Activated CD4-positive, alpha-beta T cell treated with anti-CD3 and anti-CD28 coated beads, Interleukin-2, Interleukin-4, amounts not matched to agents 100 ng/mL and 50 ng/mL, durations not matched to agents 16 hours and 8 hours (primary cell): ENCODE results near the gene KLF9.
A peak's percentile ranks its signal among the peaks of the same experiment; 100 is the strongest.
"Not testable (repeated sequence)": the region's sequence is repeated elsewhere in the genome, so short reads cannot be mapped to it uniquely, and the experiment has no call there.

Source experiments
- DNase-seq: peaks from one replicate; pipeline ENCODE4 v3.0.0-alpha.2; 2020; ENCODE audit warnings: low spot score

The KLF9 gene

DNA sequence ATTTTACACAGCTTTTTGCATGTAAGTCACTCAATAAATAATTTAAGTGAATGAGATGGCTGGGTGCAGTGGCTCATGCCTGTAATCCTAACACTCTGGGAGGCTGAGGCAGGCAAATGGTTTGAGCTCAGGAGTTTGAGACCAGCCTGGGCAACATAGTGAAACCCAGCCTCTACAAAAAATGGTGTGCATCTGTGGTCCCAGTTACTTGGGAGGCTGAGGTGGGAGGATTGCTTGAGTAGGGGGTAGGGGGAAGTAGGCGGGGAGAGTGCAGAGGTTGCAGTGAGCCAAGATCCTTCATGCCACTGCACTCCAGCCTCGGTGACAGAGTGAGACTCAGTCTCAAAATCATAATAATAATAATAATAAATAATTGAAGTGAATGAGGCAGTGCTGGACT is 10.2 kb downstream of the KLF9 start:
- no peak for DNase-seq

DNA sequence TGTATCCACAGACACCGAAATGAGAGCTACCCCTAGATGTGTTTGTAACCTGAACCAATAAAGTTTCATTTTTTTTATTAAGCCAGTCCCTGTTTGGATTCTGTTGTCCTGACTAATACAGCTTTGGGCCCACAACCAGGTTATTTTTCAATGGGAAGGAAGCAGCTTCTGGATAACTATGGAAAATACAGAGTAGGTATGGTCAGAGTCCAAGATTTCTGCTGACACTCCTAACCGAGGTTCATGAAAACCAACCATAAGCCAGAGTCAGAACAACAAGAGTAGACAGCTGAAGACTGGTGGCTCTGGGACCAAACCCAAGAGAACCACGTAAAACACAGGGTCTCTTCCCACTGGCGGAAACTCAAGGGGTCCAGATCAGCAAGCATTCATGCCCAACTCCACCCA is 10.8 kb downstream of the KLF9 start:
- DNase-seq, result no peak

DNA sequence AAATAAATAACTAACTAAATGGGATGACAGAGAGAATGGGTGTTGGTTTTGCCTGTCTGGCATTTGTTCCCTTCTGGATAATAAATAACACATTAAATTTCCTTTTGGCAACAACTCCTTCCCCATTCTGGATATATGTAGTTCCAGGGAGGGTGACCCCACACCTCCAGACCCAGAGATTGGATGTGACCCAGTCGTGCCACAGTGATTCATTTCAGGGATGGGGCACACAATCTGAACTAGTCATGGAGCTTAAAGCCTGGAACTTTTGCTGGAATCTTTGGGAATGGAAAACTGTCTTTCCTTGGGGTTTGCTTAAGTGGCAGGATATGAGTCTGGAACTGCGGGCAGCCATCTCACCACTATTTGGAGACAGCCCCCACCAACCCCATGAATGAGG is 11.3 kb downstream of the KLF9 start:
- DNase-seq, result no peak

DNA sequence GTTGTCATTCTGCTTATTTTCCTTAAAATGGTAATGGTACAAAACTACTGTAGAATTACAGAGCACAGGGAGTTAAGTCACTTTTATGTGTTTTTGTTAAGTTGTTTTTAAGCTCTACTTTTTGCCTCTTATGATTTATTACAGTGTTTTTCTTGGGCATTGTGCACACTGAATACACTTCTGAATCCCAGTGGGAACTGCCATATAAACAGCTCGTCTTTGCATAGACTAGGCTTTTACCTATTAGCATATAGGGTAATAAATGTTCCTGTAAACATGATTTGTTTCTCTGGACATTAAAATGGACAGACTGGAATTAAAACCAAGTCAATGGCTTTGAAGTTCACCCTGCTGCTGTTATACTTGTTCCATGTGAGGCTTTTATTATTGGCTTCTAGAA is 12.2 kb downstream of the KLF9 start:
- no peak for DNase-seq

DNA sequence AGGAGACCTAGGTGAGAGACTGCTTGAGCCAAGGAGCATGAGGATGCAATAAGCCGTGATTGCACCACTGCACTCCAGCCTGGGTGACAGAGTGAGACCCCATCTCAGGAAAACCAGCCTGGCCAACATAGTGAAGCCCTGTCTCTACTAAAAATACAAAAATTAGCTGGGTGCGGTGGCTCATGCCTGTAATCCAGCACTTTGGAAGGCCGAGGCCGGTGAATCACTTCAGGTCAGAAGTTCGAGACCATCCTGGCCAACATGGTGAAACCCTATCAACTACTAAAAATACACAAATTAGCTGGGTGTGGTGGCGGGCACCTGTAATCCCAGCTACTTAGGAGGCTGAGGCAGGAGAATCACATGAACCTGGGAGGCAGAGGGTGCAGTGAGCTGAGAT is 13.2 kb downstream of the KLF9 start:
- DNase-seq, result not testable (repeated sequence)

DNA sequence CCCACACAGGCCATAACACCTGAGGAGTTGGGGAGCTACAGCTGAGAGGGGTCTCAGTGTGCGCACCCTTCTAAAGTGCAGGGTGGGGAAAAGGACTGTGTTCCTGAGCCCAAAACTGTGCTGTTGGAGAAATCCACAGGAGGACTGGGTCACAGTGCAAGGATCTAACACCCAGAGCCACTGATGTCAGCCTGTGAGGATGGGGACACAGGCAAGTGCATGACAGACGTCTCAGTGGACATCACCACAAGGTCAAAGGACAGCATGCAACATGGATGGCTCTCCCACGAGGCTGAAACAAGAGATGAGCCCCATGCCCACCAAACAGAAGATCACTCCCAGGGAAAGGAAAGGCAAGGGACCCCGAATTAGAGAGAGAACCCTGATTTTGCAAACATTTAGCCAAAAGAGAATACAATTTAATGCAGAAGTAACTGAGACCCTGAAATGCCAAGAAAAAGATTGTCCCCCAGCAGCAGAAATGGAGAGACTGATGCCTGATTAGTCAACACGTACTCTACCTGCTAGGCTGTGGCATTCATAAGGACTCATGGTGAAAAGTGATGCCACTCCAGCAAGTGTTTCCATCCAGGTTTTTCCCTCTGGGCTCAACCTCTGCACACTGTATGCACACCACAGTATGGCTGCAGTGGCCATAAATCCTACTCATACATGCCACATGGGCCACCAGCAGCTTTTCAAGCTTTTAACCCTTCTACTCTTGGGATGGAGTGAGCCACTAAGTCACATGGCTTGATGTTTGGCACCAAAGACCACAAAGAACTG is 14.2 kb downstream of the KLF9 start:
- no peak for DNase-seq

DNA sequence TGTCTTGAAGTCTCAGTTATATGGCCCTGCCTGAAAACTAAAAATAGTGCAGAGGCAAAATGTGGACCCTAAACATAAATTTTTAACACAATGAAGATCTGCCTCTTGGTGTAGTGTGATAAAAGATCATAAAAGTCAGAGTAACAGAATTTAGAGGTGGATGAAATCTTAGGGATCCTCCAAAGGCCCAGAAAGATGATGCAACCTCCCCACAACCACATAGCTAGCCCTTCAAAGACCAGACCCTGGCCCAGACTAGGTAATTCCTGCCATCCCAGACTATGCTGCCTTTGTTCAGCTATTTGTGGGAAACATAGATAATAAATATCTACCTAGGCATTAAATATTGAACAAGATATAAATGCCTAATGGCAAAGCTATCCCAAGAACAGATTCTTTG is 15.3 kb downstream of the KLF9 start:
- no peak for DNase-seq

DNA sequence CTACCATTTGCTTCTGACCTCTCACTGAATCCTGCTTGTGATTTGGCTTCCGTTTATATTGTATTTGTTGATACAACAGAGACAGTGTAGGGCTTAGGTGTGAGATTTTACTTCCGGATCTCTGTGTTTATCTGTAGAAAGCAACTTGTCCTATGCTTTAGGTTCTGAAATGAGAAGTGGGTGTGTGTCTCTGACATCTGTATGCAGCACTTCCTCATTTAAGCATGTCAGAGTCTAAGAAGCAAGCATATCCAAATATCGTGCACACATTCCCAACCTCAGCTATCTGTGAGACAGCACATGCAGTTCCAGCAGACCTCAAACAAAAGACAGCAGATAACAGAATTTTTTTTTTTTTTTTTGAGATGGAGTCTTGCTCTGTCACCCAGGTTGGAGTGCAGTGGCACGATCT is 16.3 kb downstream of the KLF9 start:
- peak; percentile 46 for DNase-seq

DNA sequence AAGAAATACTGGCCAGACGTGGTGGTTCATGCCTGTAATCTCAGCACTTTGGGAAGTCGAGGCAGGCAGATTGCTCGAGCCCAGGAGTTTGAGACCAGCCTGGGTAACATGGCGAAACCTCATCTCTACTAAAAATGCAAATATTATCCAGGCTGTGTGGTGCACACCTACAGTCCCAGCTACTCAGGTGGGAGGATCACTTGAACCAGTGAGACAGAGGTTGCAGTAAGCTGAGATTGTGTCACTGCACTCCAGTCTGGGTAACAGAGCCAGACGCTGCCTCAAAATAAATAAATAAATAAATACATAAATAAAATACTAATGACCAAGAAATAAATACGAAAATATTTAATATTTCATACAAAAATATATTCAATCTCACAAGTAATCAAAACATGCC is 18.8 kb downstream of the KLF9 start:
- no peak for DNase-seq

DNA sequence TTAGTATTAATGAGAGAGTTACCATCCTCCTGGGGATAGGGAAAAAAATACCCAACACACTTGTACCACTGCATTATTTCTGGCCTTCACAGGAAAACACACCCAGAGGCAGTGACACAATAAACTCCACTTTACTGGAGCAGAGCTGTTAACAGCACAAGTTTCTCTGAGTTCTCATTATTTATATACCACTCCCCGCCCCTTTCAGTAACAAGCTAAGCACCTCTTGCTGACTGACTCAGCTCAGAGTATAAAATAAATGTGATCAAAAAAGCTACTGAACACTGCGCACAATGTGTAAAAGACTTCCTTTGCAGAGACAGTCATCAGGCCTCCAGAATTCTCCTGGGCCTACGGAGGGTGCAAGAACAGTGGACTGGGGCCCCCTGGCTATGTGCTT is 21.6 kb downstream of the KLF9 start:
- DNase-seq, result no peak

DNA sequence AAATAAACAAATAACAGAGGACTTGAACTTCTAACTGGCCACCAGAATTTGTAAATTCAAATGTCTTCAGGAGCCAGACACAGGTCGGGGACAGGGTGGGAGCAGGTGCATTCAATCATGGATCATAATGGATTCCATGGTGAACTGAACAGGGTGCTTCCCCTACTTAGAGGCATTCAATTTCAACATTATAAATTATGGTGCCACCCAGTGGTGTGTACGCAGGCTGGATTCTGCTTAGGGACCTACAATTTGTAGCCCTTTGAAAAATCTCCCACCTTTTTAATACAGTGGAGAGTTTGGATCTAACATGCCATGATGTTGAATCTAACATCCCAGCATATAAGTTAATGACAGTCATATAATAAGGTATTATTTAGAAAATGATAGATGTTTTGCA is 22.3 kb downstream of the KLF9 start:
- no peak for DNase-seq

DNA sequence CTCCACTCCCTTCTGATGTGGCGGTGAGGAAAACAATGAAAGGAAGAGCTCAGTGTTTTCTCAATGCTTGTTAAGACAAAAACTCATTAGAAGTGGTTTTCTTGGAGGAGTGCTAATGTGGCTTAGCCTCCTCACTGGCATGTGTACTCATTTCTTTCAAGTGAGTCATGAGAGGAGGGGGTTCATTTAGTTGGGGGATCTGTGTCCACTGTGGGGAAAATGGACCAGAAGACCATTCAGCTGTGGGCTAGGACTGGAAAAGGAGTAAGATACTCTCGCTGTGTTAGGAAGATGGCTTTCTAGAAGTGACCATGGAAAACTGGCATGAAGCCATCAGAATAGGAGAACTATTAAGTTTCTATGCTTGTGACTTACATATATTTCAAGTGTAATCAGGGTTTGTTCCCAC is 23.5 kb downstream of the KLF9 start:
- no peak for DNase-seq

DNA sequence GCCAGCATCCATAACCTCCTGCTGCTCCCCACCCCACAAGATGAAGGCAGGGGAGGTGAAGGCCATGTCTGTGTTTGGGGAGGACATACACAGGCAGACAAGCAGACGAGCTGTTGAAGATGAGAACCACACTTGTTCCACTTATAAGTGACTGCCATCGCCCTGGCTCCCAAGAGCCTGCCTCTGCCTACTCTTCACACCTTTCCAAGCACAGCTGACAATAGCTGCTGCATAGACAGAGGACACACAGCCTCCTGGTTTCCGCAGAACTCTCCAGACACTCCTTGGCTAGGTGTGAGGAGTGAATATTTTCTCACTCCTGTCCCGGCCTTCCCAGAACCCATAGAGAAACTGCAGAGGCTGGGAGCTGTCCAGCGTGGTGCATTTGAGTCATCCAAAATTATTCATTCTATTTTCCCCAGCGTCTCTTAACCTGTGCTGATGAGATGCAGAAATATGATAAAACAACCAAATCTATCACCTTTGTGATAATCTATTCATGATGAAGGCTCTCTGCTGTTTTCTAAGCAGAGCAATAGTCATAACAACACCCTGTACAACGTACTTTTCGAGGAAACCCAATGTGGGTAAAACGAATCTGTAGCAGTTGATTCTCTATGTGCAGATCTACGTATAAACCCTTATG is 24.7 kb downstream of the KLF9 start:
- DNase-seq, result no peak

DNA sequence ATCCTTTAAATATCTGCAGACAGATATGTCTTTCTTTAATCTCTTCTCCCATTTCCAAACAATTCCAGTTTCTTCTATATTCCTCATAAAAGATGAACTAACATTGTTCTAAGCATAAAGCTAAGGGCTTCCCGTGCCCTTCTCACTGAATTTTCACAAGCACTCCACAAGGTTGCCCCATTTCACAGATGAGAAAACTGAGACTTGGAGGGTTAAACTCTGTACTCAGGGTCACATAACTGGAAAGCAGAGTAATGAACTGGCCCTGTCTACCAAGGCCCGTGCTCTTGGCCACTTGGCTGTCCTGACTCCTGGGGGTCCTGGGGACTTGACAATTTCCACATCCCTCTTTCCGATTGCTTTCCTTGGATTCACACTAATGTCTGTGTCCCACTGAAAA is 25.3 kb downstream of the KLF9 start:
- DNase-seq, result no peak

DNA sequence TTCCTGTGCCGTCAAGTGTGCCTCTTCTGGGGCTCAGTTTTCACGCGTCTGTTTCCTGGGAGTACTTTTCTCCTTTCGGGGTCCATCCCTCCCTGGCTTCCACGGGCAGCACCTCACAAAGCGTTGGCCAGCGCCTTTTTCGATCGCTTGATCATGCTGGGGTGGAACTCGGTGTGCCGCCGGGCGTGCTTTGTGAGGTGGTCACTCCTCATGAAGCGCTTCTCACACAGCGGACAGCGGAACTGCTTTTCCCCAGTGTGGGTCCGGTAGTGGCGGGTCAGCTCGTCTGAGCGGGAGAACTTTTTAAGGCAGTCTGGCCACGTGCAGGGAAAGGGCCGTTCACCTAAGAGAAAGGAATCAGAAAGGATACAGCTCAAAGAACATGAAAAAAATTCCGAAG is 26.8 kb downstream of the KLF9 start:
- no peak for DNase-seq

DNA sequence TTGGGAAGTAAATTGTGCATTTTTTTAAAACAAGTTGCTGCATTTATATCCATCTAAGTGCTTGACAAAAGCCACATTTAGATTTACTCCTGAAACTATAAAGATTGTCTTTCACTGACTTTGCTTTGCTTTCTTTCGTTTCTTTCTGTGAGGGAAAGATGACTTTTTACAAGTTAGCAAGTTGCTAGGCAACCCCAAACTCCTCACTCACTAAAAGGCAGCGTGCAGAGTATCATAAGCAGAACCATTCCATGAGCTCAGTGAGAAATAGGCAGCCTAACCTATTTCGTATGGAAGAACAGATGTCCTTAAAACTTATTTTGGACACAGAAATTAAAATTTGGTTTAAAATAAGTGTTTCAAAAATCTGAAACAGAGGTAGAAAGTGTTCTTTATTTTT is 29.0 kb downstream of the KLF9 start:
- DNase-seq, result no peak

DNA sequence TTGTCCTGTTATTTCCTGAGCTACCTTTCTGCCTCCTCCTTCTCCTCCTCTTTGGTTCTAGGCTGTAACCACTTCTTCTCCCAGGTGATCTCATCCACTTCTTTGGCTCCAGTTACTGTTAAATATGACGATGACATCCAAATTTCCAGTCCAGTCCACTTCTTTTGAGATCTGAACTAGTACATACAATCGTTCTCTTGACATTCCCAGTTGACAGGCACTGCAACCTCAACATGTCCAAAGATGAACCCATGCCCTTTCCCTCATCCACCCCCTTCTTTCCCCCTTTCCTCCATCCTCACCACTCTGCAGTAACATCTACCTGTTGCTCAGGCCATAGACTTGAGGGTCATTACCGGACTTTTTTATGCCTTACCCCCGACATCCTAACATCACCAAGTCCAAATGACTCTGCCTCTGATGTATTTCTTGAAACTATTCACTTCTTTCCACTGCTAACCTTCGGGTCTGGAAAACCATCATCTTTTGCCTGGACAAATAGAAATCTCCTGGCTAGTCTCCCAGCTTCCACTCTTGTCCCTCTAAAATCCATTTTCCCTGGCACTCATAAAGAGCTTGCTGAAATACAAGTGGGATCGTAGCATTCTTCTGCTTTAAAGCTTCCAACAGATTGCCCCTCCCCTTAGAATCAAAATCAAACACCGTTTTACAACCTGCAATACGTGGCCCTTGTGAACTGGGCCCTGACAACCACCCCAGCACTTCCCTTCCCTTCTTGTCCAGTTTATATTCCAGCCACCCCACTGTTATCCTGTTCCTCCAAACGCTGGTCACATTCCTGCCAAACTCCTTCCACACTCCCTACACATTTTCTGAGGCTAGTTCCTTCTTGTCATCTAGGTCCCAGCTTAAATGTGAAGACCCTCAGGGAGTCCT is 31.5 kb downstream of the KLF9 start:
- DNase-seq, result no peak

DNA sequence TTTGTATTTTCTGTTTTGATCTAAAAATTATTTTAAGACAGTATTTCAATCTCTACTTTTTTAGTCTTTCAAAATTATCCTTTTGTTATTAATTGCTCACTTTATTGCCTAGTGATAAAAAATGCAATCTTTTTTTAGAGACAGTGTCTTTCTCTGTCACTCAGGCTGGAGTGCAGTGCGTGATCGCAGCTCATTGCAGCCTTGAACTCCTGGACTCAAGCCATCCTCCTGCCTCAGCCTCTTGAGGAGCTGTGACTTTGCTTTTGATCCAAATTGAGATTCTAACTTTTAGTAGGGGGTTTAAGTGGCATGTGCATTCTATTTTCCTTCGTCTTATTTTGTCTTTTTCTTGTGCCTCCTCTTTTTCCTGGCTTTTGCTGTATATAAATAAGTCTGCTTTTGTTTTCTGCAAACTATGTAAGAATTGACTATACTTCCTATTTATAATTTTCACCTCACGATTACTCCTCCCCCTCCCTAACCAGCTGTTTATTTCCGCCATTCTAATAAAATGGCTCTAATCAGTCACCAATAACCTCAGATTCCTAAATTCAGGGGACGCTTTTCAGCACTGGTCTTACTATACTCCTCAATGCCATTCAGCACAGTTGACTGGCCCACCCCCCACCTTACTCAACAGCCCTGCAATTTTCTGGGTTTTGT is 32.3 kb downstream of the KLF9 start:
- DNase-seq, result no peak

DNA sequence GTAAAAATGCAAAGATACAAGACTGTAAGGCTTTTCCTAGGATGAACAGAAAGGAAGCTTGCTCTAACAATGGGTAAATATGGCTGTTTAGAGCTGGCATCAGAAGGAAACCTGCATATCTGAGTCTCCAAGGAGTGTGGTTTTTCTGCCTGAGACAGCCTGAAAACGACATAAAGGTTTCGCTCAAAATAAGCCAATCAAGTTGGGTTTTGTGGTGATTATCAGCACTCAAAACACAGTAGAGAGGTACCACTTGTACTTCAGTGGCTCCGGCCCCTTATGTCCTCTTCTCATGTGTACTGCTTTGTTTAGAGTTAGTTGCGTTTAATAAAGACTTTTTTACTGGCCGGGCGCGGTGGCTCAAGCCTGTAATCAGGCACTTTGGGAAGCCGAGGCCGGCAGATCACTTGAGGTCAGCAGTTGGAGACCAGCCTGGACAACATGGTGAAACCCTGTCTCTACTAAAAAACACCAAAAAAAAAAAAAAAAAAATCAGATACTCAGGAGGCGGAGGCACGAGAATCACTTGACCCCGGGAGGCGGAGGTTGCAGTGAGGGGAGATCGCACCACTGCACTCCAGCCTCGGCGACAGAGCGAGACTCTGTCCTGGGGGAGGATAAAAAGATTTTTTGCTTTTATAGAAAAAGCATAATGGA is 39.4 kb downstream of the KLF9 start:
- no peak for DNase-seq

DNA sequence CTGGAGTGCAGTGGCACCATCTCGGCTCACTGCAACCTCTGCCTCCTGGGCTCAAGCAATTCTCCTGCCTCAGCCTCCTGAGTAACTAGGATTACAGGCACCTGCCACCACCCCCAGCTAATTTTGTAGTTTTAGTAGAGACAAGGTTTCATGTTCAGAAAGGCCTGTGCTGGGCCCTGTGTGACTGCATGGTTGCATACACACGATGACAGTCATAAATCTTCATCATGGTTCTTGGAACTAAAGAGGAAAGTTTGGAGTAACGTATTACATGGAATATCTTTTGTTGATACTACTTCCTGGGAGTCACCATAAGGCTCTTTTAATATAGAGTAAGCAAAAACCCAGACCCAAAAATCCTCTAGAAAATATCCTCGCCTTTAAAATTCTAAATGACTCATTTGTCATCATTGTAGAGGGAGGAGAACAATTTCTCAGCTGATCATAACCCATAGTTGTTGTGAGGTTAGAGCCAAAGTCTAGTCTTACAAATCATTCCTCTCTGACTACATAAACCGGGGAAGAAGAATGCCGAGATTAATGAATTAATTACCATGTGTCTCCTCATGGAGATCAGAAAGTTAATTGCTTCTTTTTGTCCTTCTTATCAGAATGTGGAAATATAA is 47.0 kb downstream of the KLF9 start:
- no peak for DNase-seq

DNA sequence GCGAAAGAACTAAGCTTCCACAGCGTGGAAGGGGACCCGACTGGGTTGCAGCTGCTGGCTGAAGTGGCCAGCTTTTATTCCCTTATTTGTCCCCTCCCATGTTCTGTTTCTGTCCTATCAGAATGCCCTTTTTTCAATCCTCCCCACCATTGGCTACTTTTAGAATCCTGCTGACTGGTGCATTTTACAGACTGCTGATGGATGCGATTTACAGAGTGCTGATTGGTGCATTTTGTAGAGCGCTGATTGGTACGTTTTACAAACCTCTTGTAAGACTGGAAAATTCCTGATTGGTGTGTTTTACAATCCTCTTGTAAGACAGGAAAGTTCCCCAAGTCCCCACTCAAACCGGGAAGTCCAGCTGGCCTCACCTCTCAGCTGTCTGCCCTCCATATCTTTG is 50.7 kb downstream of the KLF9 start:
- DNase-seq, result no peak
